HCT116 (cell line): ENCODE data around the gene SRSF3. TPM values are rescaled to one million over a fixed set of nuclear protein-coding genes. Genes with fewer than 3 reads are reported as not detected.

Source experiments
- ATAC-seq: fragments of 200-7000 bp; cut with Tn5 transposase; 2 replicates; pipeline ENCODE4 v1.9.1; 2020; ENCODE audit warnings: mild to moderate bottlenecking, moderate library complexity
- BruUV-seq: library from RNA; stranded (reverse); fragments of 400-500 nt; replicated peaks from 2 replicates; lab custom pipeline; 2021; lab: Mats Ljungman, UMichigan
- CTCF ChIA-PET: fragments of 300-600 bp; sonication (Branson Sonifier 250); formaldehyde crosslinking; loops from one replicate; lab custom pipeline; 2021; ENCODE audit warnings: antibody characterized with exemption; lab: Charles Lee
- POLR2A ChIA-PET: fragments of 300-600, 350-600 bp; sonication (Branson Sonifier 250); formaldehyde crosslinking; loops from one replicate; lab custom pipeline; 2021; ENCODE audit warnings: antibody characterized with exemption; lab: Charles Lee
- RAD21 ChIA-PET, 2 experiments: fragments of 300-600 bp; sonication (Branson Sonifier 250); formaldehyde crosslinking; loops; one replicate each; lab custom pipeline; 2023; ENCODE audit warnings: low total read pairs in 2 of 2; ENCODE audit not compliant: uncharacterized antibody in 2 of 2, unreplicated experiment in 2 of 2, low non-redundant PET in 1 of 2; lab: Charles Lee
- DNase-seq: peaks from one replicate; pipeline ENCODE4 v3.0.0-alpha.2; 2010; ENCODE audit warnings: low read depth, low spot score
- H2AFZ ChIP-seq: fragments of 200-600 bp; shearing (Covaris generic), sonication (generic); 2 replicates; pipeline ENCODE4 v1.6.1; 2017; ENCODE audit warnings: low read depth, mixed run types, mixed read lengths, antibody characterized with exemption, low read length; ENCODE audit not compliant: poor library complexity, severe bottlenecking
- H3K27ac ChIP-seq: 2 replicates; pipeline ENCODE4 v1.5.1; 2012; ENCODE audit warnings: low read depth, low read length
- H3K27me3 ChIP-seq: fragments of 200-600 bp; sonication (generic); 2 replicates; pipeline ENCODE4 v1.6.1; 2016; ENCODE audit warnings: mixed run types, low read length, mixed read lengths; ENCODE audit not compliant: insufficient read depth
- H3K36me3 ChIP-seq, 2 experiments: fragments of 200-500 bp in 1 of 2; fragments of 200-600 bp in 1 of 2; sonication (Bioruptor generic) in 1 of 2; sonication (generic) in 1 of 2; 2 replicates each; pipeline versions ENCODE4 v1.5.1 to v1.6.1; 2014 to 2016; ENCODE audit warnings: low read length in 2 of 2, inconsistent platforms in 1 of 2, mixed read lengths in 1 of 2, mixed run types in 1 of 2; ENCODE audit not compliant: insufficient read depth in 2 of 2, control insufficient read depth in 1 of 2
- H3K4me1 ChIP-seq, 2 experiments: fragments of 200-600 bp in 1 of 2; sonication (generic) in 1 of 2; 2 replicates each; pipeline versions ENCODE4 v1.5.1 to v1.6.1; 2012 to 2017; ENCODE audit warnings: low read length in 2 of 2, inconsistent platforms in 1 of 2, mild to moderate bottlenecking in 1 of 2, mixed read lengths in 1 of 2, mixed run types in 1 of 2, moderate library complexity in 1 of 2; ENCODE audit not compliant: insufficient read depth in 2 of 2, control insufficient read depth in 1 of 2
- H3K4me2 ChIP-seq: fragments of 200-600 bp; sonication (generic); 2 replicates; pipeline ENCODE4 v1.6.1; 2017; ENCODE audit warnings: mixed run types, low read length, mixed read lengths
- H3K4me3 ChIP-seq, 2 experiments: fragments of 200-600 bp in 1 of 2; sonication (generic) in 1 of 2; replicated peaks in 1 of 2; 2 replicates each; pipeline ENCODE4 v1.5.1; 2011 to 2016; ENCODE audit warnings: low read length in 2 of 2, control low read depth in 1 of 2, low read depth in 1 of 2, mild to moderate bottlenecking in 1 of 2, mixed read lengths in 1 of 2, mixed run types in 1 of 2
- H3K79me2 ChIP-seq: fragments of 200-600 bp; sonication (generic); 2 replicates; pipeline ENCODE4 v1.6.1; 2017; ENCODE audit warnings: mild to moderate bottlenecking, mixed run types, low read length, moderate library complexity, mixed read lengths; ENCODE audit not compliant: insufficient read depth
- H3K9ac ChIP-seq: fragments of 200-600 bp; sonication (generic); 2 replicates; pipeline ENCODE4 v1.6.1; 2016; ENCODE audit warnings: low read length, mixed read lengths
- H3K9me2 ChIP-seq: fragments of 200-600 bp; sonication (generic), shearing (Covaris generic); 2 replicates; pipeline ENCODE4 v1.6.1; 2017; ENCODE audit warnings: mixed run types, mild to moderate bottlenecking, moderate library complexity; ENCODE audit not compliant: insufficient read depth
- H3K9me3 ChIP-seq, 2 experiments: fragments of 200-500 bp in 1 of 2; fragments of 200-600 bp in 1 of 2; sonication (Bioruptor generic) in 1 of 2; sonication (generic) in 1 of 2; 2 replicates each; pipeline ENCODE4 v1.6.1; 2014 to 2017; ENCODE audit warnings: low read length in 2 of 2, mixed read lengths in 2 of 2, inconsistent platforms in 1 of 2, low read depth in 1 of 2, mild to moderate bottlenecking in 1 of 2, mixed run types in 1 of 2, moderate library complexity in 1 of 2; ENCODE audit not compliant: control insufficient read depth in 1 of 2, insufficient read depth in 1 of 2
- H4K20me1 ChIP-seq: fragments of 200-600 bp; sonication (generic), shearing (Covaris generic); 2 replicates; pipeline ENCODE4 v1.6.1; 2017; ENCODE audit warnings: mixed run types, mild to moderate bottlenecking, moderate library complexity; ENCODE audit not compliant: insufficient read depth
- FOSL1 ChIP-seq: IDR thresholded peaks from 2 replicates; pipeline ENCODE4 v1.6.1; 2012; ENCODE audit warnings: low read depth
- POLR2AphosphoS5 ChIP-seq: IDR thresholded peaks from 2 replicates; pipeline ENCODE4 v1.6.1; 2011; ENCODE audit warnings: mild to moderate bottlenecking, low read depth, low read length, moderate library complexity
- ZNF274 ChIP-seq: fragments of 200-500 bp; sonication (Bioruptor generic); IDR thresholded peaks from 2 replicates; pipeline ENCODE4 v1.6.1; 2014; ENCODE audit warnings: mild to moderate bottlenecking, low read depth, low read length, inconsistent platforms
- intact Hi-C: fragments of 100-400 bp; cut with micrococcal nuclease; formaldehyde crosslinking; loops from 2 replicates; pipeline ENCODE4 v1.10.0; 2022
- total RNA-seq: library from RNA; stranded (reverse); gene quantifications from one replicate; pipeline ENCODE4 v1.2.1, GENCODE V29; 2021; ENCODE audit not compliant: unreplicated experiment

SRSF3 gene
- total RNA-seq, 1 experiment from 2014 or later, result 362 TPM

- Histone ChIP-seq H2AFZ (no peak overlapping the region), H3K9ac (no peak overlapping the region), H3K4me2 (no peak overlapping the region), H4K20me1 (peaks cover 22% of the 10 kb centered on the region; the same call in 1 of the 2 replicates), H3K4me1 (peaks cover 9 to 20% of the 10 kb centered on the region in 2 experiments; a peak in 2 of 4 replicates), H3K4me3 (no peak overlapping the region), H3K9me3 (no peaks in the 10 kb centered on the region), H3K36me3 (peaks cover 23 to 39% of the 10 kb centered on the region in 2 experiments; a peak in 3 of 4 replicates), H3K79me2 (peaks cover 56% of the 10 kb centered on the region), H3K27ac (peak overlapping the region; percentile 45; the same call in 1 of the 2 replicates), H3K9me2 (no peaks in the 10 kb centered on the region), H3K27me3 (no peaks in the 10 kb centered on the region)
- no peak for TF ChIP-seq ZNF274
- TF ChIP-seq POLR2AphosphoS5, result peak; percentile 17; the same call in 1 of the 2 replicates
- BruUV-seq, result no TSS peak
- DNase-seq (no peak), ATAC-seq (0 out of 2 replicates have a peak, but pooled peaks have one; percentile 15)
- RAD21 ChIA-PET, result no interaction called here
- POLR2A ChIA-PET, result interaction anchor here (1.2 to 3.2 kb wide), 2 partner anchors 10 to 15 kb away, joined by 5 to 20 read pairs; partner anchors contain the start of gene SRSF3
- intact Hi-C loops, result no loop called here
- CTCF ChIA-PET, result no interaction called here
Observed at GRCh38 chr6:36608788-36609563, 14.8 kb downstream of the SRSF3 start.

DNA sequence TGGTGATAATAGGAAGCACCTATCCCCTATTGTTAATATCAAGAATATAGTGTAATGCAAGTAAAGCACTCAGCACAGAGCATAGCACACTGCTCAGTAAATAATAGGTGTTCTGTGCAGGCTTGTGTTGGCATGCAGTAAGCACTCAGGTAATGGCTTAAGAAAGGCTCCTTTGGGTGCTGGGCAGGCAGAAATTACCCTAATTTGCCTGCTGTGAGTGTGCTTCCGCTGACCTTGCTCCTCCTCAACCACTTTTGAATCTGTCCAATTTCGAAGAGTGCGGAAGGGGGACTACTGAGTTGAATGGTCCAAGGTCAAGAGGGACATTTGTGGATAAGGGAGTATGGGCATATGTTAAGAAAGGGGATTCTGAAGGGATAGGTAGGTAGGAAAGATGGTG lies 15.4 kb downstream of the SRSF3 start:
- ChIA-PET RAD21 (interaction anchor here in 1 of 2 experiments (0.7 kb wide), 1 partner anchor 204 kb away, joined by 6 read pairs; no protein-coding TSS in a partner anchor), CTCF (no interaction called here), POLR2A (interaction anchor here (3.2 kb wide), 1 partner anchor 10 kb away, joined by 20 read pairs; no protein-coding TSS in a partner anchor)
- H2AFZ ChIP-seq, result no peak overlapping the region
- DNase-seq, result no peak
- H3K79me2 ChIP-seq, result peaks cover 50% of the 10 kb centered on the region
- no peak overlapping the region for H3K9ac ChIP-seq
- peaks cover 9 to 20% of the 10 kb centered on the region in 2 experiments; a peak in 2 of 4 replicates for H3K4me1 ChIP-seq
- no peak overlapping the region for H3K27ac ChIP-seq
- peaks cover 17 to 34% of the 10 kb centered on the region in 2 experiments; a peak in 3 of 4 replicates for H3K36me3 ChIP-seq
- no peaks in the 10 kb centered on the region for H3K27me3 ChIP-seq
- 0 out of 2 replicates have a peak, but pooled peaks have one; percentile 15 for ATAC-seq
- no peaks in the 10 kb centered on the region for H3K9me3 ChIP-seq
- no TSS peak for BruUV-seq
- TF ChIP-seq FOSL1, result no peak
- TF ChIP-seq POLR2AphosphoS5, result peak; percentile 21; the same call in 1 of the 2 replicates
- TF ChIP-seq, all 23 proteins: peak for 1
- H3K9me2 ChIP-seq, result no peaks in the 10 kb centered on the region
- intact Hi-C loops, result no loop called here
- no peak overlapping the region for H3K4me3 ChIP-seq
- H4K20me1 ChIP-seq, result peaks cover 16% of the 10 kb centered on the region; the same call in 1 of the 2 replicates
- H3K4me2 ChIP-seq, result no peak overlapping the region
